Psoas muscle (tissue), 8 donors: ENCODE data around the gene HHIPL1. TPM values are rescaled to one million over a fixed set of nuclear protein-coding genes. Genes with fewer than 3 reads are reported as not detected.

Experiments used
- ATAC-seq, 4 donors: fragments of 200-7000 bp; cut with Tn5 transposase; one replicate each; pipeline ENCODE4 v1.9.1; 2020; ENCODE audit warnings: moderate library complexity in 3 of 4, mild to moderate bottlenecking in 2 of 4
- DNase-seq, 2 donors: peaks; one replicate each; pipeline ENCODE4 v3.0.0-alpha.2; 2020
- H3K27ac ChIP-seq: fragments of 200-600 bp; one replicate; pipeline ENCODE4 v1.8.0; 2022
- H3K27me3 ChIP-seq, 3 donors: fragments of 200-600 bp in 1 of 3; one replicate each; pipeline versions ENCODE4 v1.6.1 to v1.8.0; 2013 to 2022; ENCODE audit warnings: low read length in 2 of 3, mild to moderate bottlenecking in 2 of 3, moderate library complexity in 1 of 3; ENCODE audit not compliant: insufficient read depth in 3 of 3
- H3K36me3 ChIP-seq, 2 donors: fragments of 200-600 bp in 1 of 2; one replicate each; pipeline versions ENCODE4 v1.6.1 to v1.8.0; 2013 to 2022; ENCODE audit warnings: low read depth in 1 of 2, mild to moderate bottlenecking in 1 of 2, moderate library complexity in 1 of 2; ENCODE audit not compliant: insufficient read depth in 1 of 2
- H3K4me1 ChIP-seq: fragments of 200-600 bp; one replicate; pipeline ENCODE4 v1.8.0; 2022
- H3K4me3 ChIP-seq: fragments of 200-600 bp; one replicate; pipeline ENCODE4 v1.8.0; 2022; ENCODE audit warnings: mild to moderate bottlenecking
- H3K9me3 ChIP-seq: fragments of 200-600 bp; one replicate; pipeline ENCODE4 v1.8.0; 2022
- WGBS, 3 donors: extraction: QIAGEN DNeasy Blood & Tissue Kit; methylation state at CpG; one replicate each; pipeline versions ENCODE4 v1.1.6 to v1.1.7; 2013; 5-methylcytosine and 5-hydroxymethylcytosine counted together
- intact Hi-C, 2 donors: fragments of 100-400 bp; cut with DNase I; formaldehyde crosslinking; loops; one replicate each; pipeline versions ENCODE4 v1.11.0 to v1.14.2; 2022
- polyA plus RNA-seq, 3 donors: library from polyadenylated mRNA; stranded (reverse); fragments of 200-250 nt; gene quantifications; one replicate each; pipeline ENCODE4 v1.2.3, GENCODE V29; 2013
- total RNA-seq, 4 donors: library from RNA; stranded (reverse); fragmentation: NEBNext Ultra II Directional in 2 of 4; extraction: Animal tissue kit (Norgen Biotek cat#: 25700) in 2 of 4; gene quantifications; one replicate each; pipeline versions ENCODE4 v1.2.1 to v1.2.4, GENCODE V29; 2021 to 2023
- TF ChIP-seq, protein P1 (sequence below): fragments of 200-600 bp; IDR thresholded peaks from one replicate; pipeline ENCODE4 v1.8.0; 2022; ENCODE audit warnings: antibody characterized with exemption
- donor health status: healthy with polysubstance abuse.
- donor health status: DM: no; HTN: no; CAD: no; lungs with moderate emphysema.
- donor health status: Bipolar disorder and iron deficiency.
- donor health status: healthy.
- donor health status: DM: yes; HTN: yes; CAD: no.
- donor health status: DM: no; HTN: no; CAD: no.
- donor health status: DM: no; HTN: no; CAD: no.
- donor health status: DM: yes; HTN: yes; CAD: no.

Gene HHIPL1
- total and polyA plus RNA-seq, 7 donors: 0.12 to 0.86 (median 0.32) TPM

- TF ChIP-seq, protein P1, sequence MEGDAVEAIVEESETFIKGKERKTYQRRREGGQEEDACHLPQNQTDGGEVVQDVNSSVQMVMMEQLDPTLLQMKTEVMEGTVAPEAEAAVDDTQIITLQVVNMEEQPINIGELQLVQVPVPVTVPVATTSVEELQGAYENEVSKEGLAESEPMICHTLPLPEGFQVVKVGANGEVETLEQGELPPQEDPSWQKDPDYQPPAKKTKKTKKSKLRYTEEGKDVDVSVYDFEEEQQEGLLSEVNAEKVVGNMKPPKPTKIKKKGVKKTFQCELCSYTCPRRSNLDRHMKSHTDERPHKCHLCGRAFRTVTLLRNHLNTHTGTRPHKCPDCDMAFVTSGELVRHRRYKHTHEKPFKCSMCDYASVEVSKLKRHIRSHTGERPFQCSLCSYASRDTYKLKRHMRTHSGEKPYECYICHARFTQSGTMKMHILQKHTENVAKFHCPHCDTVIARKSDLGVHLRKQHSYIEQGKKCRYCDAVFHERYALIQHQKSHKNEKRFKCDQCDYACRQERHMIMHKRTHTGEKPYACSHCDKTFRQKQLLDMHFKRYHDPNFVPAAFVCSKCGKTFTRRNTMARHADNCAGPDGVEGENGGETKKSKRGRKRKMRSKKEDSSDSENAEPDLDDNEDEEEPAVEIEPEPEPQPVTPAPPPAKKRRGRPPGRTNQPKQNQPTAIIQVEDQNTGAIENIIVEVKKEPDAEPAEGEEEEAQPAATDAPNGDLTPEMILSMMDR: no peak
- ATAC-seq (peak; percentile 95 to 98 (median 97)), DNase-seq (peak; percentile 96 to 97)
- 0 to 2% (median 1%) methylated on average over 10 to 65 of the region's 65 CpGs for WGBS, 3 donors
- Histone ChIP-seq H3K27ac (peak overlapping the region; percentile 87), H3K9me3 (no peaks in the 10 kb centered on the region), H3K27me3 (no peaks in the 10 kb centered on the region), H3K4me1 (peaks cover 15% of the 10 kb centered on the region), H3K36me3 (no peaks in the 10 kb centered on the region), H3K4me3 (peak overlapping the region; percentile 96)
- intact Hi-C loops: no loop called here
Observed at GRCh38 chr14:99604278-99604765, 40.6 kb upstream of the HHIPL1 start.

- no peaks in the 10 kb centered on the region for H3K9me3 ChIP-seq
- H3K36me3 ChIP-seq: no peaks in the 10 kb centered on the region
- peak overlapping the region; percentile 96 for H3K4me3 ChIP-seq
- H3K4me1 ChIP-seq: peaks cover 13% of the 10 kb centered on the region
- DNase-seq (no peak), ATAC-seq (peak; percentile 41 to 77 (median 62))
- no peaks in the 10 kb centered on the region for H3K27me3 ChIP-seq
- intact Hi-C loops: loop anchor here in 1 of 2 donors (5.0 kb wide), 1 partner anchor 33 kb away; no protein-coding TSS in a partner anchor
- peak overlapping the region; percentile 87 for H3K27ac ChIP-seq
- WGBS, 3 donors: 0 to 1% (median 1%) methylated on average over 28 to 50 of the region's 50 CpGs
- TF ChIP-seq, protein P1: no peak
Observed at GRCh38 chr14:99604766-99605298, 40.1 kb upstream of the HHIPL1 start.

GRCh38 chr14:99605299-99605961 is 39.5 kb upstream of the HHIPL1 start:
- peak overlapping the region; percentile 87 for H3K27ac ChIP-seq
- 4 to 5% (median 4%) methylated on average over 31 to 38 of the region's 38 CpGs for WGBS, 3 donors
- DNase-seq: peak; percentile 60 to 79

GRCh38 chr14:99606359-99606758 is 38.6 kb upstream of the HHIPL1 start:
- ATAC-seq (no peak), DNase-seq (no peak)
- WGBS, 3 donors: 78 to 88% (median 88%) methylated on average over 7 of the region's 7 CpGs
- H3K36me3 ChIP-seq: no peaks in the 10 kb centered on the region
- peaks cover 12% of the 10 kb centered on the region for H3K4me1 ChIP-seq
- no peaks in the 10 kb centered on the region for H3K27me3 ChIP-seq
- TF ChIP-seq, protein P1: no peak
- no peak overlapping the region for H3K4me3 ChIP-seq
- H3K27ac ChIP-seq: no peak overlapping the region
- H3K9me3 ChIP-seq: no peaks in the 10 kb centered on the region
- intact Hi-C loops: loop anchor here in 1 of 2 donors (5.0 kb wide), 1 partner anchor 34 kb away; no protein-coding TSS in a partner anchor

More at GRCh38 chr14:99605299-99605961, 39.5 kb upstream of the HHIPL1 start:
- TF ChIP-seq, protein P1: no peak
- H3K9me3 ChIP-seq: no peaks in the 10 kb centered on the region
- H3K36me3 ChIP-seq: no peaks in the 10 kb centered on the region
- H3K4me3 ChIP-seq: peak overlapping the region; percentile 96
- H3K27me3 ChIP-seq: no peaks in the 10 kb centered on the region
- H3K4me1 ChIP-seq: peaks cover 12% of the 10 kb centered on the region
- ATAC-seq: peak; percentile 12 to 55 (median 36)
- intact Hi-C loops: loop anchor here in 1 of 2 donors (5.0 kb wide), 1 partner anchor 33 kb away; no protein-coding TSS in a partner anchor
